IMR-90 (cell line): Measurements from ENCODE around the gene TBCD. TPM values are rescaled to one million over a fixed set of nuclear protein-coding genes. Genes with fewer than 3 reads are reported as not detected.
A peak's percentile ranks its signal among the peaks of the same experiment; 100 is the strongest.

Experiments
- ATAC-seq: fragments of 200-7000 bp; cut with Tn5 transposase; 2 replicates; pipeline ENCODE4 v1.9.1; 2020; ENCODE audit warnings: low read depth, mild to moderate bottlenecking, moderate library complexity
- BruUV-seq: library from RNA; stranded (reverse); fragments of 400-500 nt; replicated peaks from 2 replicates; lab custom pipeline; 2021; lab: Mats Ljungman, UMichigan
- CTCF ChIA-PET: fragments of 300-600 bp; formaldehyde crosslinking; extraction: SDS; loops from one replicate; lab custom pipeline; 2021; ENCODE audit warnings: antibody characterized with exemption; lab: Yijun Ruan, JAX
- POLR2A ChIA-PET: fragments of 300-600 bp; sonication (Branson Sonifier 250); formaldehyde crosslinking; loops from one replicate; lab custom pipeline; 2022; ENCODE audit warnings: antibody characterized with exemption; ENCODE audit not compliant: unreplicated experiment; lab: Charles Lee
- DNase-seq: peaks from one replicate; pipeline ENCODE4 v3.0.0; 2013
- H2AFZ ChIP-seq: replicated peaks from 2 replicates; pipeline ENCODE3; 2013; ENCODE audit warnings: low read length, mild to moderate bottlenecking; ENCODE audit not compliant: poor library complexity
- H2AK5ac ChIP-seq: 2 replicates; pipeline ENCODE4 v1.6.1; 2013; ENCODE audit warnings: low read depth, low read length, inconsistent platforms
- H2AK9ac ChIP-seq: replicated peaks from 2 replicates; pipeline ENCODE3; 2013; ENCODE audit warnings: mild to moderate bottlenecking, low read depth, low read length, moderate library complexity; ENCODE audit not compliant: poor library complexity
- H2BK120ac ChIP-seq: 2 replicates; pipeline ENCODE4 v1.6.1; 2013; ENCODE audit warnings: low read depth, low read length, inconsistent platforms
- H2BK15ac ChIP-seq: 3 replicates; pipeline ENCODE4 v1.6.1; 2013; ENCODE audit warnings: low read depth, low read length, inconsistent platforms
- H2BK20ac ChIP-seq: 2 replicates; pipeline ENCODE4 v1.6.1; 2013; ENCODE audit warnings: low read depth, mild to moderate bottlenecking, inconsistent platforms, low read length, moderate library complexity
- H2BK5ac ChIP-seq: 2 replicates; pipeline ENCODE4 v1.6.1; 2013; ENCODE audit warnings: mild to moderate bottlenecking, low read depth, low read length, inconsistent platforms; ENCODE audit not compliant: poor library complexity, severe bottlenecking
- H3K14ac ChIP-seq: replicated peaks from 2 replicates; pipeline ENCODE4 v1.6.1; 2013; ENCODE audit warnings: low read depth, low read length, inconsistent platforms
- H3K18ac ChIP-seq: 2 replicates; pipeline ENCODE4 v1.6.1; 2013; ENCODE audit warnings: low read depth, low read length, control low read depth
- H3K23ac ChIP-seq: 2 replicates; pipeline ENCODE4 v1.6.1; 2013; ENCODE audit warnings: low read depth, low read length, inconsistent platforms
- H3K27ac ChIP-seq: 2 replicates; pipeline ENCODE4 v1.5.1; 2013; ENCODE audit warnings: mild to moderate bottlenecking, control low read depth, low read length; ENCODE audit not compliant: insufficient read depth
- H3K27me3 ChIP-seq: 2 replicates; pipeline ENCODE4 v1.6.1; 2013; ENCODE audit warnings: low read length; ENCODE audit not compliant: control insufficient read depth, insufficient read depth
- H3K36me3 ChIP-seq: 2 replicates; pipeline ENCODE4 v1.6.1; 2013; ENCODE audit warnings: low read length, mixed read lengths; ENCODE audit not compliant: control insufficient read depth, insufficient read depth
- H3K4ac ChIP-seq: 2 replicates; pipeline ENCODE4 v1.6.1; 2013; ENCODE audit warnings: low read depth, low read length, inconsistent platforms
- H3K4me1 ChIP-seq: 2 replicates; pipeline ENCODE4 v1.6.1; 2013; ENCODE audit warnings: low read length, mixed read lengths; ENCODE audit not compliant: control insufficient read depth, insufficient read depth
- H3K4me2 ChIP-seq: 2 replicates; pipeline ENCODE4 v1.6.1; 2013; ENCODE audit warnings: low read depth, mild to moderate bottlenecking, control low read depth, low read length, moderate library complexity
- H3K4me3 ChIP-seq: 2 replicates; pipeline ENCODE4 v1.5.1; 2013; ENCODE audit warnings: low read depth, mild to moderate bottlenecking, control low read depth, low read length, moderate library complexity; ENCODE audit not compliant: insufficient read depth
- H3K56ac ChIP-seq: 2 replicates; pipeline ENCODE4 v1.6.1; 2013; ENCODE audit warnings: low read length, inconsistent platforms; ENCODE audit not compliant: insufficient read depth; ENCODE audit errors: extremely low read depth
- H3K79me1 ChIP-seq, 2 experiments: 2 replicates each; pipeline ENCODE4 v1.6.1; 2013; ENCODE audit warnings: low read length in 2 of 2, inconsistent platforms in 1 of 2, low read depth in 1 of 2
- H3K9ac ChIP-seq: 2 replicates; pipeline ENCODE4 v1.6.1; 2013; ENCODE audit warnings: low read depth, low read length, control low read depth
- H3K9me1 ChIP-seq: 2 replicates; pipeline ENCODE4 v1.6.1; 2013; ENCODE audit warnings: low read length, inconsistent platforms; ENCODE audit not compliant: insufficient read depth
- H3K9me3 ChIP-seq: 2 replicates; pipeline ENCODE4 v1.6.1; 2013; ENCODE audit warnings: low read length; ENCODE audit not compliant: control insufficient read depth, insufficient read depth
- H4K20me1 ChIP-seq: 2 replicates; pipeline ENCODE4 v1.6.1; 2013; ENCODE audit warnings: low read length, inconsistent platforms; ENCODE audit not compliant: insufficient read depth
- H4K5ac ChIP-seq: 2 replicates; pipeline ENCODE4 v1.6.1; 2013; ENCODE audit warnings: mild to moderate bottlenecking, low read depth, low read length, control low read depth
- H4K8ac ChIP-seq, 2 experiments: 2 replicates each; pipeline ENCODE4 v1.6.1; 2013; ENCODE audit warnings: low read depth in 2 of 2, low read length in 2 of 2, control low read depth in 1 of 2, inconsistent platforms in 1 of 2
- H4K91ac ChIP-seq: 2 replicates; pipeline ENCODE4 v1.6.1; 2013; ENCODE audit warnings: low read depth, low read length, inconsistent platforms; ENCODE audit not compliant: insufficient read depth
- BHLHE40 ChIP-seq: fragments of 150-350 bp; IDR thresholded peaks from 2 replicates; pipeline ENCODE4 v1.6.1; 2016; ENCODE audit warnings: mild to moderate bottlenecking, low read depth, low read length
- RAD21 ChIP-seq: IDR thresholded peaks from 2 replicates; pipeline ENCODE4 v1.6.1; 2012; ENCODE audit warnings: low read length, improper control_type of control experiment
- SMC3 ChIP-seq: fragments of 150-350 bp; IDR thresholded peaks from 2 replicates; pipeline ENCODE4 v1.6.1; 2016; ENCODE audit warnings: low read depth, mild to moderate bottlenecking, antibody characterized with exemption, low read length, moderate library complexity
- WGBS, 2 experiments: methylation state at CpG; one replicate each; pipeline versions ENCODE4 v1.1.5 to v1.1.7; 2013; ENCODE audit warnings: missing lambda C conversion rate in 2 of 2; ENCODE audit not compliant: insufficient read length in 1 of 2; ENCODE audit errors: extremely low coverage in 2 of 2; 5-methylcytosine and 5-hydroxymethylcytosine counted together
- dilution Hi-C: fragments of 300-500 bp; cut with HindIII; formaldehyde crosslinking; loops from one replicate; pipeline ENCODE4 v1.14.3; 2018; ENCODE audit warnings: low sequenced_read_pairs; ENCODE audit not compliant: unreplicated experiment
- in situ Hi-C: fragments of 300-500 bp; cut with MboI; formaldehyde crosslinking; loops from 3 replicates; pipeline ENCODE4 v1.14.3; 2019; ENCODE audit warnings: low sequenced_read_pairs, inconsistent platforms, mixed read lengths
- intact Hi-C: fragments of 100-400 bp; cut with micrococcal nuclease; formaldehyde crosslinking; loops from 2 replicates; pipeline ENCODE4 v1.10.0; 2022
- polyA plus RNA-seq, 3 experiments: library from polyadenylated mRNA; depleted of rRNA; stranded (reverse); fragments of >200 nt; gene quantifications; 2 replicates each; pipeline ENCODE4 v1.2.3, GENCODE V29; 2012; ENCODE audit warnings: low replicate concordance in 1 of 3
- total RNA-seq: library from RNA; depleted of rRNA; stranded (reverse); fragments of >200 nt; gene quantifications from 2 replicates; pipeline ENCODE4 v1.2.3, GENCODE V29; 2012
- TF ChIP-seq, protein P1 (sequence below): conservative IDR thresholded peaks from 2 replicates; pipeline ENCODE4 v1.5.1; 2012; ENCODE audit warnings: mild to moderate bottlenecking, low read depth, low read length, improper control_type of control experiment

Gene TBCD
- total and polyA plus RNA-seq, 2 of the 4 experiments (the other 2 are of a cell fraction): 21.9 to 54.5 TPM

DNA sequence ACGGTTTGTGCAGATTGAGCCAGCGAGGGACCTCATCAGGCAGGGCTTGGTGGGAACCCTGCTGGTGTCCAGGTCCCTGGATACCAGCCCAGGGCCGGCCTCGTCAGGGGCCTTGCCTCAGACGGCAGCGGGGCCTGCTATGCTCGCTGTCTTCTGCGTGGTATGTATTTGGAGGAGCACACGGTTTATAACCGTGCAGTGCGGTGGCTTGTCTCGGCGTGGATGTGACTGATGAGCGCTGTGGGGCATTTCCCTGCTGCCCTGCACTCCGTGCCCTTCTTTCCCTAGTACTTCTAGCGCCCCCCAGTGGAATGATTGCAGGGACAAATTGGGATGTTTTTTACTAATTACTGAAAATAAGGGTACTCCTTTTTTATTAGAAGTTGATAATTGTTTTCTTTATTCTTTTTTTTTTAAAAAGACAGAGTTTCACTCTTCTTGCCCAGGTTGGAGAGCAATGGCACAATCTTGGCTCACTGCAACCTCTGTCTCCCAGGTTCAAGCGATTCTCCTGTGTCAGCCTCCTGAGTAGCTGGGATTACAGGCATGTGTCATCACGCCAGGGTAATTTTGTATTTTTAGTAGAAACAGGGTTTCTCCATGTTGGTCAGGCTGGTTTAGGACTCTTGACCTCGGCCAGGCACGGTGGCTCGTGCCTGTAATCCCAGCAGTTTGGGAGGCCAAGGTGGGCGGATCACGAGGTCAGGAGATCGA lies 15.3 kb downstream of the TBCD start:
- Histone ChIP-seq H2BK20ac (no peak overlapping the region), H4K91ac (no peak overlapping the region), H3K79me1 (peaks cover 10 to 12% of the 10 kb centered on the region in 2 experiments; a peak in 3 of 4 replicates), H3K23ac (no peak overlapping the region), H2BK120ac (no peak overlapping the region), H2AK9ac (peak overlapping the region; percentile 72), H3K4me3 (no peak overlapping the region), H4K5ac (no peak overlapping the region), H3K36me3 (peaks cover 25% of the 10 kb centered on the region), H3K9ac (no peak overlapping the region), H4K20me1 (peaks cover 10% of the 10 kb centered on the region), H2BK15ac (no peak overlapping the region), H2BK5ac (no peak overlapping the region), H3K27ac (no peak overlapping the region), H3K27me3 (no peaks in the 10 kb centered on the region), H2AFZ (peak overlapping the region; percentile 33), H3K14ac (no peak overlapping the region), H4K8ac (no peak overlapping the region), H2AK5ac (no peak overlapping the region), H3K9me3 (no peaks in the 10 kb centered on the region), H3K56ac (no peak overlapping the region), H3K4ac (no peak overlapping the region), H3K9me1 (peaks cover 4% of the 10 kb centered on the region; the same call in 1 of the 2 replicates), H3K4me1 (peaks cover 1% of the 10 kb centered on the region), H3K4me2 (no peak overlapping the region), H3K18ac (no peak overlapping the region)
- ATAC-seq (peak; percentile 56; the same call in 1 of the 2 replicates), DNase-seq (peak; percentile 38)
- intact Hi-C loops (loop anchor here (2.0 kb wide), 1 partner anchor 98 kb away; no protein-coding TSS in a partner anchor), in situ Hi-C loops (no loop called here), dilution Hi-C loops (no loop called here)
- ChIA-PET POLR2A (no interaction called here), CTCF (interaction anchor here (1.4 kb wide), 1 partner anchor 12 kb away, joined by 4 read pairs; no protein-coding TSS in a partner anchor)
- no TSS peak for BruUV-seq
- TF ChIP-seq SMC3: peak; percentile 57
- peak; percentile 75 for TF ChIP-seq RAD21
- TF ChIP-seq, protein P1, sequence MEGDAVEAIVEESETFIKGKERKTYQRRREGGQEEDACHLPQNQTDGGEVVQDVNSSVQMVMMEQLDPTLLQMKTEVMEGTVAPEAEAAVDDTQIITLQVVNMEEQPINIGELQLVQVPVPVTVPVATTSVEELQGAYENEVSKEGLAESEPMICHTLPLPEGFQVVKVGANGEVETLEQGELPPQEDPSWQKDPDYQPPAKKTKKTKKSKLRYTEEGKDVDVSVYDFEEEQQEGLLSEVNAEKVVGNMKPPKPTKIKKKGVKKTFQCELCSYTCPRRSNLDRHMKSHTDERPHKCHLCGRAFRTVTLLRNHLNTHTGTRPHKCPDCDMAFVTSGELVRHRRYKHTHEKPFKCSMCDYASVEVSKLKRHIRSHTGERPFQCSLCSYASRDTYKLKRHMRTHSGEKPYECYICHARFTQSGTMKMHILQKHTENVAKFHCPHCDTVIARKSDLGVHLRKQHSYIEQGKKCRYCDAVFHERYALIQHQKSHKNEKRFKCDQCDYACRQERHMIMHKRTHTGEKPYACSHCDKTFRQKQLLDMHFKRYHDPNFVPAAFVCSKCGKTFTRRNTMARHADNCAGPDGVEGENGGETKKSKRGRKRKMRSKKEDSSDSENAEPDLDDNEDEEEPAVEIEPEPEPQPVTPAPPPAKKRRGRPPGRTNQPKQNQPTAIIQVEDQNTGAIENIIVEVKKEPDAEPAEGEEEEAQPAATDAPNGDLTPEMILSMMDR: peak; percentile 62
- no peak for TF ChIP-seq BHLHE40
- 97% methylated on average over 7 of the region's 24 CpGs; no CpG with 5 or more reads in 1 of the 2 experiments for WGBS, 2 experiments
